Measurements from ENCODE around the gene ECI1.

ECI1 gene

GRCh38 chr16:2251296-2252111, at the start of gene ECI1:
ECI1 (minus strand) TSS chr16:2251587; CDS start chr16:2251566, 21 bp downstream.
- FAIRE-seq, result no peak

- no peak for FAIRE-seq
These were observed 48.5 kb upstream of the ECI1 start for GRCh38 chr16:2299915-2300192.

GRCh38 chr16:2299121-2299914, 47.9 kb upstream of the ECI1 start:
- FAIRE-seq, result no peak

- no peak for FAIRE-seq
These were observed 47.2 kb upstream of the ECI1 start for GRCh38 chr16:2298621-2299020.

GRCh38 chr16:2297506-2297860, 46.1 kb upstream of the ECI1 start:
- FAIRE-seq, result no peak

- no peak for FAIRE-seq
These were observed 45.5 kb upstream of the ECI1 start for GRCh38 chr16:2296661-2297505.

- FAIRE-seq, result no peak
These were observed 43.8 kb upstream of the ECI1 start for GRCh38 chr16:2295056-2295798.

- no peak for FAIRE-seq
These were observed 40.8 kb upstream of the ECI1 start for GRCh38 chr16:2292221-2292620.

- no peak for FAIRE-seq
These were observed 37.9 kb upstream of the ECI1 start for GRCh38 chr16:2289282-2289681.

- no peak for FAIRE-seq
These were observed 37.3 kb upstream of the ECI1 start for GRCh38 chr16:2288726-2289125.

- no peak for FAIRE-seq
These were observed 36.6 kb upstream of the ECI1 start for GRCh38 chr16:2287916-2288547.

- no peak for FAIRE-seq
These were observed 35.2 kb upstream of the ECI1 start for GRCh38 chr16:2286550-2286949.

- FAIRE-seq, result no peak
These were observed 34.4 kb upstream of the ECI1 start for GRCh38 chr16:2285731-2286191.

- FAIRE-seq, result no peak
These were observed 33.6 kb upstream of the ECI1 start for GRCh38 chr16:2284797-2285576.

- no peak for FAIRE-seq
These were observed 32.8 kb upstream of the ECI1 start for GRCh38 chr16:2284001-2284770.

- no peak for FAIRE-seq
These were observed 31.6 kb upstream of the ECI1 start for GRCh38 chr16:2282866-2283555.

- FAIRE-seq, result no peak
These were observed 30.9 kb upstream of the ECI1 start for GRCh38 chr16:2282262-2282661.

- no peak for FAIRE-seq
These were observed 29.7 kb upstream of the ECI1 start for GRCh38 chr16:2280981-2281542.

- no peak for FAIRE-seq
These were observed 29.1 kb upstream of the ECI1 start for GRCh38 chr16:2280461-2280860.
